Natural killer cell (primary cell): ENCODE results near the gene NAA10. TPM values are rescaled to one million over a fixed set of nuclear protein-coding genes. Genes with fewer than 3 reads are reported as not detected.

Experiments used
- ATAC-seq, 3 donors: fragments of 150-1000 bp in 2 of 3; fragments of 200-7000 bp in 1 of 3; cut with Tn5 transposase; 1 replicate in 1 of 3; 2 replicates in 2 of 3; pipeline ENCODE4 v1.10.0; 2021; ENCODE audit warnings: mild to moderate bottlenecking in 2 of 3, moderate library complexity in 2 of 3
- DNase-seq, 2 donors: peaks; one replicate each; pipeline versions ENCODE4 v3.0.0 to v3.0.0-alpha.2; 2013 to 2021; ENCODE audit warnings: mixed read lengths in 1 of 2
- H3K27ac ChIP-seq: one replicate; pipeline ENCODE4 v1.5.1; 2013; ENCODE audit warnings: mild to moderate bottlenecking, low read length
- H3K27me3 ChIP-seq: one replicate; pipeline ENCODE4 v1.6.1; 2013; ENCODE audit warnings: low read length; ENCODE audit not compliant: control insufficient read depth, insufficient read depth
- H3K36me3 ChIP-seq: one replicate; pipeline ENCODE4 v1.6.1; 2013; ENCODE audit warnings: low read length; ENCODE audit not compliant: control insufficient read depth, insufficient read depth
- H3K4me1 ChIP-seq: one replicate; pipeline ENCODE4 v1.6.1; 2013; ENCODE audit warnings: low read length; ENCODE audit not compliant: control insufficient read depth, insufficient read depth
- H3K4me3 ChIP-seq: one replicate; pipeline ENCODE4 v1.5.1; 2013; ENCODE audit warnings: low read length
- H3K9me3 ChIP-seq: one replicate; pipeline ENCODE4 v1.6.1; 2013; ENCODE audit warnings: low read length; ENCODE audit not compliant: control insufficient read depth, insufficient read depth
- H3K27ac Mint-ChIP-seq, 2 donors: one replicate each; pipeline ENCODE4 v1.8.0; 2022; ENCODE audit warnings: mild to moderate bottlenecking in 2 of 2, mixed read lengths in 2 of 2, moderate library complexity in 1 of 2
- H3K27me3 Mint-ChIP-seq, 2 donors: one replicate each; pipeline ENCODE4 v1.8.0; 2022; ENCODE audit warnings: low read depth in 2 of 2, mixed read lengths in 2 of 2
- H3K36me3 Mint-ChIP-seq: one replicate; pipeline ENCODE4 v1.8.0; 2022; ENCODE audit warnings: mixed read lengths
- H3K4me1 Mint-ChIP-seq, 2 donors: one replicate each; pipeline ENCODE4 v1.8.0; 2022; ENCODE audit warnings: mixed read lengths in 2 of 2
- H3K4me3 Mint-ChIP-seq: one replicate; pipeline ENCODE4 v1.8.0; 2022; ENCODE audit warnings: mild to moderate bottlenecking, moderate library complexity, mixed read lengths
- H3K9me3 Mint-ChIP-seq, 2 donors: one replicate each; pipeline ENCODE4 v1.8.0; 2022; ENCODE audit warnings: mixed read lengths in 2 of 2
- CTCF ChIP-seq: fragments of 200-600 bp; IDR thresholded peaks from one replicate; pipeline ENCODE4 v1.8.0; 2022; ENCODE audit warnings: antibody characterized with exemption
- WGBS: methylation state at CpG from one replicate; pipeline ENCODE4 v1.1.7; 2013; ENCODE audit warnings: missing lambda C conversion rate; ENCODE audit not compliant: insufficient coverage; 5-methylcytosine and 5-hydroxymethylcytosine counted together
- intact Hi-C: fragments of 100-400 bp; cut with micrococcal nuclease; formaldehyde crosslinking; loops from one replicate; pipeline ENCODE4 v1.14.2; 2022
- total RNA-seq, 4 donors: library from RNA; stranded (reverse); fragments of 120-200 nt in 1 of 4; gene quantifications; one replicate each; pipeline versions ENCODE4 v1.2.3 to v1.2.4, GENCODE V29; 2013 to 2022

NAA10 gene
- total RNA-seq, 3 donors from 2014 or later (not counting 1 experiment from before 2014, with no cell fraction given): 63.4 to 82.3 (median 73.1) TPM

GRCh38 chrX:153933748-153934147, 1.1 kb downstream of the NAA10 start:
- H3K9me3 ChIP-seq: no peaks in the 10 kb centered on the region
- Mint-ChIP-seq H3K4me3 (peak overlapping the region; percentile 86), H3K9me3 (no peaks in the 10 kb centered on the region), H3K4me1 (peaks cover 4 to 18% of the 10 kb centered on the region in 2 donors), H3K27ac (peak overlapping the region; percentile 50 to 64), H3K36me3 (no peaks in the 10 kb centered on the region), H3K27me3 (no peaks in the 10 kb centered on the region)
- DNase-seq (no peak), ATAC-seq (no peak)
- intact Hi-C loops: no loop called here
- no peak overlapping the region for H3K4me3 ChIP-seq
- H3K36me3 ChIP-seq: peaks cover 22% of the 10 kb centered on the region
- H3K27me3 ChIP-seq: no peaks in the 10 kb centered on the region
- no peak overlapping the region for H3K27ac ChIP-seq
- no peak for TF ChIP-seq CTCF
- 47% methylated on average over 6 of the region's 7 CpGs for WGBS
- H3K4me1 ChIP-seq: peaks cover 27% of the 10 kb centered on the region

GRCh38 chrX:153932220-153932915, 2.5 kb downstream of the NAA10 start:
- Mint-ChIP-seq H3K4me1 (peaks cover 9 to 28% of the 10 kb centered on the region in 2 donors), H3K27ac (no peak overlapping the region), H3K36me3 (no peaks in the 10 kb centered on the region), H3K4me3 (peak overlapping the region; percentile 45), H3K27me3 (no peaks in the 10 kb centered on the region), H3K9me3 (no peaks in the 10 kb centered on the region)
- no peak for DNase-seq
- no peaks in the 10 kb centered on the region for H3K9me3 ChIP-seq
- peaks cover 22% of the 10 kb centered on the region for H3K36me3 ChIP-seq
- no peak for TF ChIP-seq CTCF
- ATAC-seq: no peak
- no peak overlapping the region for H3K27ac ChIP-seq
- no peak overlapping the region for H3K4me3 ChIP-seq
- intact Hi-C loops: no loop called here
- 90% methylated on average over 7 of the region's 13 CpGs for WGBS
- H3K27me3 ChIP-seq: no peaks in the 10 kb centered on the region
- peaks cover 36% of the 10 kb centered on the region for H3K4me1 ChIP-seq

DNA sequence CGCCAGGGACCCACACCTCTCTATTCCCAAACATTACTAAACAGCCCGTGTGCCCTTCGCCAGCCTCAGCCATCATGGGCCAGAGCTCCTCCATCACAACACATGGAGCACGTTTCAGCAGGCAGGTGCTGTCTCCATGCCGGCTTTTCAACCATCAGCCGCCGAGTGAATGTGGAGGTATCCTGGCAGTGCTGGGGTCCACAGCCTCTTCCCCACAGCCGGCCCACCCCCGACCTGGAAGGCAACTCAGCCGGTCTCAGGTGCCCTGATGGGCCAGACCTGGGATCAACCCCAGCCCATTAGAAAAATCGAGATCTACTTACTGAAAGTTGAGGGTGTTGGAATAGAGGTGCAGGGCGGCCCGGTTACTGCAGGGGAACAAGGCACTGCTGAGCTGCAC, 3.1 kb downstream of the NAA10 start:
- peaks cover 42% of the 10 kb centered on the region for H3K4me1 ChIP-seq
- ATAC-seq (no peak), DNase-seq (no peak)
- 97% methylated on average over 13 of the region's 13 CpGs for WGBS
- Mint-ChIP-seq H3K27ac (peak overlapping the region in 1 of 2 donors; percentile 76), H3K36me3 (no peaks in the 10 kb centered on the region), H3K4me1 (peaks cover 9 to 34% of the 10 kb centered on the region in 2 donors), H3K4me3 (no peak overlapping the region), H3K9me3 (no peaks in the 10 kb centered on the region), H3K27me3 (no peaks in the 10 kb centered on the region)
- peaks cover 22% of the 10 kb centered on the region for H3K36me3 ChIP-seq
- no peaks in the 10 kb centered on the region for H3K9me3 ChIP-seq
- no peak overlapping the region for H3K27ac ChIP-seq
- no peak for TF ChIP-seq CTCF
- H3K4me3 ChIP-seq: no peak overlapping the region
- no peaks in the 10 kb centered on the region for H3K27me3 ChIP-seq
- intact Hi-C loops: no loop called here

- over 99% methylated on average over 8 of the region's 8 CpGs for WGBS
- Histone ChIP-seq H3K27ac (no peak overlapping the region), H3K4me1 (peaks cover 47% of the 10 kb centered on the region), H3K9me3 (no peaks in the 10 kb centered on the region), H3K36me3 (peaks cover 22% of the 10 kb centered on the region), H3K27me3 (no peaks in the 10 kb centered on the region), H3K4me3 (no peak overlapping the region)
- no peaks in the 10 kb centered on the region for H3K27me3 Mint-ChIP-seq
- no peaks in the 10 kb centered on the region for H3K36me3 Mint-ChIP-seq
- TF ChIP-seq CTCF: no peak
- H3K27ac Mint-ChIP-seq: peak overlapping the region in 1 of 2 donors; percentile 76
- no peak for DNase-seq
- no peak for ATAC-seq
- no peak overlapping the region for H3K4me3 Mint-ChIP-seq
- intact Hi-C loops: no loop called here
- peaks cover 9 to 33% of the 10 kb centered on the region in 2 donors for H3K4me1 Mint-ChIP-seq
- H3K9me3 Mint-ChIP-seq: no peaks in the 10 kb centered on the region
Measured at GRCh38 chrX:153931151-153931550, 3.7 kb downstream of the NAA10 start.
